Common myeloid progenitor, CD34-positive (primary cell): ENCODE measurements around the gene PDZD7.

Experiments
- CTCF ChIA-PET: fragments of 350-600 bp; sonication (Branson Sonifier 250); formaldehyde crosslinking; loops from one replicate; lab custom pipeline; 2021; ENCODE audit warnings: antibody characterized with exemption; lab: Charles Lee
- POLR2A ChIA-PET: fragments of 350-600 bp; sonication (Branson Sonifier 250); formaldehyde crosslinking; loops from one replicate; lab custom pipeline; 2021; ENCODE audit warnings: antibody characterized with exemption; lab: Charles Lee
- DNase-seq, 3 donors: peaks; one replicate each; pipeline versions ENCODE4 v3.0.0 to v3.0.0-alpha.2; 2013
- H3K27ac ChIP-seq, 2 experiments: 1 replicate in 1 of 2; 2 replicates in 1 of 2; pipeline ENCODE4 v1.7.0; 2013; ENCODE audit warnings: inconsistent platforms in 2 of 2, low read length in 2 of 2, mild to moderate bottlenecking in 2 of 2, low read depth in 1 of 2, moderate library complexity in 1 of 2; ENCODE audit not compliant: severe bottlenecking in 2 of 2, insufficient read depth in 1 of 2, poor library complexity in 1 of 2
- H3K27me3 ChIP-seq, 5 experiments: replicated peaks in 2 of 5; 1 replicate in 3 of 5; 2 replicates in 2 of 5; pipeline versions ENCODE4 v1.6.1 to v1.7.0; 2013; ENCODE audit warnings: low read length in 4 of 5, mild to moderate bottlenecking in 2 of 5, moderate library complexity in 2 of 5, inconsistent platforms in 1 of 5; ENCODE audit not compliant: insufficient read depth in 5 of 5, control insufficient read depth in 4 of 5
- H3K36me3 ChIP-seq, 4 experiments: 1 replicate in 2 of 4; 2 replicates in 2 of 4; pipeline versions ENCODE4 v1.6.1 to v1.7.0; 2013; ENCODE audit warnings: low read length in 3 of 4, control low read depth in 1 of 4, mild to moderate bottlenecking in 1 of 4; ENCODE audit not compliant: control insufficient read depth in 4 of 4, insufficient read depth in 4 of 4
- H3K4me1 ChIP-seq, 4 experiments: 1 replicate in 3 of 4; 2 replicates in 1 of 4; pipeline versions ENCODE4 v1.6.1 to v1.7.1; 2013; ENCODE audit warnings: low read length in 3 of 4, mild to moderate bottlenecking in 3 of 4, control low read depth in 1 of 4, inconsistent platforms in 1 of 4, moderate library complexity in 1 of 4; ENCODE audit not compliant: control insufficient read depth in 4 of 4, insufficient read depth in 4 of 4; ENCODE audit errors: control extremely low read depth in 1 of 4
- H3K4me3 ChIP-seq, 7 experiments: 1 replicate in 4 of 7; 2 replicates in 3 of 7; pipeline versions ENCODE4 v1.5.1 to v1.7.0; 2013; ENCODE audit warnings: mild to moderate bottlenecking in 7 of 7, low read length in 6 of 7, moderate library complexity in 6 of 7, inconsistent platforms in 2 of 7, low read depth in 2 of 7, control low read depth in 1 of 7; ENCODE audit not compliant: insufficient read depth in 4 of 7, control insufficient read depth in 1 of 7; ENCODE audit errors: extremely low read depth in 1 of 7
- H3K9me3 ChIP-seq, 5 experiments: 1 replicate in 4 of 5; 2 replicates in 1 of 5; pipeline versions ENCODE4 v1.6.1 to v1.7.1; 2013; ENCODE audit warnings: low read length in 4 of 5, mild to moderate bottlenecking in 2 of 5, inconsistent platforms in 1 of 5, low read depth in 1 of 5, moderate library complexity in 1 of 5; ENCODE audit not compliant: control insufficient read depth in 4 of 5, insufficient read depth in 2 of 5; ENCODE audit errors: control extremely low read depth in 1 of 5
- WGBS: methylation state at CpG from one replicate; pipeline ENCODE4 v1.1.5; 2013; ENCODE audit not compliant: insufficient coverage; 5-methylcytosine and 5-hydroxymethylcytosine counted together

PDZD7 gene

GRCh38 chr10:101047961-101048892, 17.3 kb upstream of the PDZD7 start:
- ChIA-PET POLR2A (interaction anchor here (0.5 to 0.6 kb wide), 2 partner anchors 73 to 441 kb away, joined by 3 to 7 read pairs; no protein-coding TSS in a partner anchor), CTCF (interaction anchor here (1.8 to 67.5 kb wide), 4 partner anchors 5 to 93 kb away, joined by 5 to 1574 read pairs (median 790); partner anchors contain the start of genes KAZALD1, PDZD7 and SFXN3)
- WGBS = 10% methylated on average over 43 of the region's 62 CpGs
- Histone ChIP-seq H3K36me3 (peaks cover 0 to 2% (median 0%) of the 10 kb centered on the region in 4 experiments), H3K27me3 (peaks cover 10 to 59% (median 27%) of the 10 kb centered on the region in 5 experiments), H3K4me1 (peaks cover 0 to 29% (median 22%) of the 10 kb centered on the region in 4 experiments), H3K27ac (no peak overlapping the region), H3K4me3 (peak overlapping the region in 1 of 7 experiments; percentile 4), H3K9me3 (no peaks in the 10 kb centered on the region)
- no peak for DNase-seq

- no peak overlapping the region for H3K4me3 ChIP-seq
- WGBS = 36% methylated on average over 8 of the region's 16 CpGs
- ChIA-PET POLR2A (no interaction called here), CTCF (interaction anchor here (1.8 to 67.5 kb wide), 5 partner anchors 4 to 94 kb away, joined by 5 to 1574 read pairs (median 7); partner anchors contain the start of genes KAZALD1, PDZD7 and SFXN3)
- H3K27ac ChIP-seq = no peak overlapping the region
- H3K27me3 ChIP-seq = peaks cover 10 to 59% (median 27%) of the 10 kb centered on the region in 5 experiments
- H3K9me3 ChIP-seq = no peaks in the 10 kb centered on the region
- H3K36me3 ChIP-seq = no peaks in the 10 kb centered on the region
- H3K4me1 ChIP-seq = peaks cover 0 to 36% (median 31%) of the 10 kb centered on the region in 4 experiments
- DNase-seq = no peak
Observed at GRCh38 chr10:101047268-101047667, 16.3 kb upstream of the PDZD7 start.

GRCh38 chr10:101046332-101047238, 15.7 kb upstream of the PDZD7 start:
- no peaks in the 10 kb centered on the region for H3K36me3 ChIP-seq
- no peak overlapping the region for H3K27ac ChIP-seq
- H3K4me3 ChIP-seq = no peak overlapping the region
- 76% methylated on average over 18 of the region's 25 CpGs for WGBS
- peaks cover 10 to 56% (median 27%) of the 10 kb centered on the region in 5 experiments for H3K27me3 ChIP-seq
- no peak for DNase-seq
- POLR2A ChIA-PET = no interaction called here
- H3K4me1 ChIP-seq = peaks cover 0 to 42% (median 34%) of the 10 kb centered on the region in 4 experiments
- H3K9me3 ChIP-seq = no peaks in the 10 kb centered on the region
- CTCF ChIA-PET = interaction anchor here (1.3 to 67.5 kb wide), 5 partner anchors 3 to 32 kb away, joined by 4 to 1574 read pairs (median 7); partner anchors contain the start of genes KAZALD1, PDZD7 and SFXN3

- Histone ChIP-seq H3K4me3 (no peak overlapping the region), H3K36me3 (peaks cover 0 to 10% (median 0%) of the 10 kb centered on the region in 4 experiments), H3K27ac (no peak overlapping the region), H3K4me1 (peaks cover 0 to 37% (median 25%) of the 10 kb centered on the region in 4 experiments), H3K27me3 (peaks cover 6 to 34% (median 23%) of the 10 kb centered on the region in 5 experiments), H3K9me3 (no peaks in the 10 kb centered on the region)
- POLR2A ChIA-PET = interaction anchor here (1.8 kb wide), 1 partner anchor 17 kb away, joined by 9 read pairs; the partner anchor contains the start of gene KAZALD1
- WGBS = 100% methylated on average over 1 of the region's 2 CpGs
- DNase-seq = no peak
- CTCF ChIA-PET = interaction anchor here (1.0 to 67.5 kb wide), 6 partner anchors 1 to 97 kb away, joined by 5 to 1574 read pairs (median 46); partner anchors contain the start of genes KAZALD1, PDZD7 and SFXN3
Observed at GRCh38 chr10:101044117-101044516, 13.2 kb upstream of the PDZD7 start.

- POLR2A ChIA-PET = interaction anchor here (1.3 to 1.8 kb wide), 3 partner anchors 11 to 20 kb away, joined by 4 to 9 read pairs (median 7); partner anchors contain the start of genes KAZALD1, PDZD7 and SFXN3
- H3K27ac ChIP-seq = peak overlapping the region; percentile 51 to 81
- H3K4me1 ChIP-seq = peaks cover 0 to 31% (median 22%) of the 10 kb centered on the region in 4 experiments
- H3K9me3 ChIP-seq = no peaks in the 10 kb centered on the region
- DNase-seq = no peak
- peak overlapping the region; percentile 50 to 91 (median 80) for H3K4me3 ChIP-seq
- peaks cover 2 to 26% (median 16%) of the 10 kb centered on the region in 5 experiments for H3K27me3 ChIP-seq
- peaks cover 0 to 18% (median under 1%) of the 10 kb centered on the region in 4 experiments for H3K36me3 ChIP-seq
- CTCF ChIA-PET = interaction anchor here (1.0 to 67.5 kb wide), 7 partner anchors 0 to 98 kb away, joined by 3 to 1574 read pairs (median 21); partner anchors contain the start of genes KAZALD1, PDZD7 and SFXN3
- no CpG with 5 or more reads among the region's 2 CpGs for WGBS
Observed at GRCh38 chr10:101043363-101043707, 12.4 kb upstream of the PDZD7 start.
